GM19463 (cell line): ENCODE data around the gene HOXD8.

Source experiments
- ATAC-seq: cut with Tn5 transposase; IDR thresholded peaks from one replicate; pipeline ENCODE4 v1.9.1; 2021; ENCODE audit warnings: mild to moderate bottlenecking, moderate library complexity; ENCODE audit not compliant: unreplicated experiment

The HOXD8 gene

GRCh38 chr2:176128172-176128981, 1.1 kb upstream of the HOXD8 start:
- ATAC-seq = no peak

GRCh38 chr2:176129813-176130146, 275 bp downstream of the HOXD8 start:
- no peak for ATAC-seq

- ATAC-seq = no peak
These were observed 847 bp downstream of the HOXD8 start for GRCh38 chr2:176130147-176130956.

- ATAC-seq = no peak
These were observed 1.7 kb downstream of the HOXD8 start for GRCh38 chr2:176130957-176131847.

GRCh38 chr2:176131848-176132158, 2.3 kb downstream of the HOXD8 start:
- ATAC-seq = no peak

GRCh38 chr2:176132205-176133171, 3.0 kb downstream of the HOXD8 start:
- ATAC-seq = no peak

GRCh38 chr2:176133389-176133788, 3.9 kb downstream of the HOXD8 start:
- ATAC-seq = no peak

GRCh38 chr2:176134035-176134434, 4.5 kb downstream of the HOXD8 start:
- no peak for ATAC-seq

GRCh38 chr2:176135035-176135440, 5.5 kb downstream of the HOXD8 start:
- no peak for ATAC-seq

GRCh38 chr2:176136374-176137251, 7.1 kb downstream of the HOXD8 start:
- ATAC-seq = no peak

GRCh38 chr2:176137252-176137580, 7.7 kb downstream of the HOXD8 start:
- ATAC-seq = no peak

- ATAC-seq = no peak
These were observed 8.4 kb downstream of the HOXD8 start for GRCh38 chr2:176137906-176138305.

- no peak for ATAC-seq
These were observed 9.0 kb downstream of the HOXD8 start for GRCh38 chr2:176138526-176138922.

GRCh38 chr2:176138923-176139660, 9.6 kb downstream of the HOXD8 start:
- ATAC-seq = no peak

- ATAC-seq = no peak
These were observed 10.4 kb downstream of the HOXD8 start for GRCh38 chr2:176139661-176140512.

- ATAC-seq = peak; percentile 96
These were observed 11.2 kb downstream of the HOXD8 start for GRCh38 chr2:176140513-176141317.

- no peak for ATAC-seq
These were observed 12.8 kb downstream of the HOXD8 start for GRCh38 chr2:176142281-176142680.
